Caco-2 (cell line): ENCODE results near the gene TBC1D10B. TPM values are rescaled to one million over a fixed set of nuclear protein-coding genes. Genes with fewer than 3 reads are reported as not detected.
A peak's percentile ranks its signal among the peaks of the same experiment; 100 is the strongest.

ENCODE experiments used
- BruUV-seq: library from RNA; stranded (reverse); fragments of 400-500 nt; replicated peaks from 2 replicates; lab custom pipeline; 2021; lab: Mats Ljungman, UMichigan
- CTCF ChIA-PET: fragments of 300-600 bp; sonication (Branson Sonifier 250); formaldehyde crosslinking; loops from one replicate; lab custom pipeline; 2022; ENCODE audit warnings: antibody characterized with exemption; lab: Charles Lee
- POLR2A ChIA-PET: fragments of 300-600 bp; sonication (Branson Sonifier 250); formaldehyde crosslinking; loops from one replicate; lab custom pipeline; 2022; ENCODE audit warnings: antibody characterized with exemption; lab: Charles Lee
- DNase-seq, 2 experiments: peaks; one replicate each; pipeline versions ENCODE4 v3.0.0 to v3.0.0-alpha.2; 2020 to 2022
- H3K27me3 ChIP-seq: replicated peaks from 2 replicates; pipeline ENCODE4 v1.6.0; 2011; ENCODE audit warnings: low read length; ENCODE audit not compliant: control insufficient read depth, insufficient read depth
- H3K36me3 ChIP-seq: 2 replicates; pipeline ENCODE4 v1.5.1; 2011; ENCODE audit warnings: low read length; ENCODE audit not compliant: control insufficient read depth, insufficient read depth
- H3K4me1 ChIP-seq: fragments of 250-450 bp; sonication (Bioruptor Pico); 2 replicates; pipeline ENCODE4 v1.5.1; 2020; ENCODE audit warnings: mild to moderate bottlenecking
- H3K4me3 ChIP-seq: 2 replicates; pipeline ENCODE4 v1.5.1; 2011; ENCODE audit warnings: low read depth, mild to moderate bottlenecking, control low read depth, low read length
- H3K9me3 ChIP-seq: fragments of 250-450 bp; sonication (Bioruptor Pico); 2 replicates; pipeline ENCODE4 v1.5.1; 2020; ENCODE audit warnings: mild to moderate bottlenecking, moderate library complexity
- H3K27ac Mint-ChIP-seq: one replicate; pipeline ENCODE4 v1.8.0; 2022; ENCODE audit warnings: mixed read lengths; ENCODE audit not compliant: unreplicated experiment
- H3K27me3 Mint-ChIP-seq: one replicate; pipeline ENCODE4 v1.8.0; 2022; ENCODE audit warnings: mixed read lengths; ENCODE audit not compliant: insufficient read depth, unreplicated experiment
- H3K36me3 Mint-ChIP-seq: one replicate; pipeline ENCODE4 v1.8.0; 2022; ENCODE audit warnings: mild to moderate bottlenecking, mixed read lengths; ENCODE audit not compliant: insufficient read depth, unreplicated experiment
- H3K4me1 Mint-ChIP-seq: one replicate; pipeline ENCODE4 v1.8.0; 2022; ENCODE audit warnings: low read depth, mixed read lengths; ENCODE audit not compliant: unreplicated experiment
- H3K4me3 Mint-ChIP-seq: one replicate; pipeline ENCODE4 v1.8.0; 2022; ENCODE audit warnings: mild to moderate bottlenecking, moderate library complexity, mixed read lengths; ENCODE audit not compliant: unreplicated experiment
- H3K9me3 Mint-ChIP-seq: one replicate; pipeline ENCODE4 v1.8.0; 2022; ENCODE audit warnings: mixed read lengths; ENCODE audit not compliant: unreplicated experiment
- intact Hi-C: fragments of 100-400 bp; cut with micrococcal nuclease; formaldehyde crosslinking; loops from one replicate; pipeline ENCODE4 v1.10.0; 2022; ENCODE audit not compliant: unreplicated experiment
- total RNA-seq: library from RNA; stranded (reverse); gene quantifications from 2 replicates; pipeline ENCODE4 v1.2.3, GENCODE V29; 2022
- TF ChIP-seq, protein P1 (sequence below), 2 experiments: fragments of 200-600 bp in 1 of 2; IDR thresholded peaks; 1 replicate in 1 of 2; 2 replicates in 1 of 2; pipeline versions ENCODE4 v1.5.1 to v1.8.0; 2011 to 2022; ENCODE audit warnings: antibody characterized with exemption in 1 of 2, control low read depth in 1 of 2, inconsistent platforms in 1 of 2, low read depth in 1 of 2, low read length in 1 of 2, mild to moderate bottlenecking in 1 of 2, moderate library complexity in 1 of 2; ENCODE audit not compliant: insufficient read depth in 1 of 2, severe bottlenecking in 1 of 2, unreplicated experiment in 1 of 2

Gene TBC1D10B
- total RNA-seq, 1 experiment from 2014 or later: 36.9 TPM

DNA sequence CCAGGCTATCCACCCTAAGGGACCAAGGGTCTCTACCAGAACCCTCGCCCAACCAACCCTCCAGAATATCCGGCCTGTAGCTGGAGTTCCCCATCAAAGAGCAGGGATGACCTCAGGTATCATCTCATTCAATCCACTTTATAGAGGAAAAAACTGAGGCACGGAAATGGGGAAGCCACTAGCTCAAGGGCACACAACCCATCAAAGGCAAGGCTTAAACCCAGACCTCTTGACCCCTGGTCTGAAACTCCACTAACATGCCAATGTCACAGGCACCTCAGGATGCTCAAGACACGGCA, 1.6 kb downstream of the TBC1D10B start:
- H3K36me3 ChIP-seq: no peaks in the 10 kb centered on the region
- no peaks in the 10 kb centered on the region for H3K9me3 ChIP-seq
- BruUV-seq: no TSS peak
- Mint-ChIP-seq H3K27ac (peak overlapping the region; percentile 62), H3K4me1 (peaks cover 33% of the 10 kb centered on the region), H3K4me3 (peak overlapping the region; percentile 72), H3K36me3 (peaks cover 37% of the 10 kb centered on the region), H3K9me3 (no peaks in the 10 kb centered on the region), H3K27me3 (no peaks in the 10 kb centered on the region)
- TF ChIP-seq, protein P1, sequence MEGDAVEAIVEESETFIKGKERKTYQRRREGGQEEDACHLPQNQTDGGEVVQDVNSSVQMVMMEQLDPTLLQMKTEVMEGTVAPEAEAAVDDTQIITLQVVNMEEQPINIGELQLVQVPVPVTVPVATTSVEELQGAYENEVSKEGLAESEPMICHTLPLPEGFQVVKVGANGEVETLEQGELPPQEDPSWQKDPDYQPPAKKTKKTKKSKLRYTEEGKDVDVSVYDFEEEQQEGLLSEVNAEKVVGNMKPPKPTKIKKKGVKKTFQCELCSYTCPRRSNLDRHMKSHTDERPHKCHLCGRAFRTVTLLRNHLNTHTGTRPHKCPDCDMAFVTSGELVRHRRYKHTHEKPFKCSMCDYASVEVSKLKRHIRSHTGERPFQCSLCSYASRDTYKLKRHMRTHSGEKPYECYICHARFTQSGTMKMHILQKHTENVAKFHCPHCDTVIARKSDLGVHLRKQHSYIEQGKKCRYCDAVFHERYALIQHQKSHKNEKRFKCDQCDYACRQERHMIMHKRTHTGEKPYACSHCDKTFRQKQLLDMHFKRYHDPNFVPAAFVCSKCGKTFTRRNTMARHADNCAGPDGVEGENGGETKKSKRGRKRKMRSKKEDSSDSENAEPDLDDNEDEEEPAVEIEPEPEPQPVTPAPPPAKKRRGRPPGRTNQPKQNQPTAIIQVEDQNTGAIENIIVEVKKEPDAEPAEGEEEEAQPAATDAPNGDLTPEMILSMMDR (IDR thresholded peaks at IDR 0.05; ENCODE audit: insufficient read depth in 1 of 2, low read depth in 1 of 2, low read length in 1 of 2, severe bottlenecking in 1 of 2, unreplicated experiment in 1 of 2): no peak
- intact Hi-C loops: no loop called here
- ChIA-PET CTCF (interaction anchor here (1.1 kb wide), 1 partner anchor 14 kb away, joined by 3 read pairs; the partner anchor contains the start of gene CD2BP2), POLR2A (interaction anchor here (1.2 kb wide), 1 partner anchor 12 kb away, joined by 4 read pairs; no protein-coding TSS in a partner anchor)
- DNase-seq: no peak
- H3K27me3 ChIP-seq: no peaks in the 10 kb centered on the region
- peaks cover 19% of the 10 kb centered on the region for H3K4me1 ChIP-seq
- peak overlapping the region; percentile 63 for H3K4me3 ChIP-seq

DNA sequence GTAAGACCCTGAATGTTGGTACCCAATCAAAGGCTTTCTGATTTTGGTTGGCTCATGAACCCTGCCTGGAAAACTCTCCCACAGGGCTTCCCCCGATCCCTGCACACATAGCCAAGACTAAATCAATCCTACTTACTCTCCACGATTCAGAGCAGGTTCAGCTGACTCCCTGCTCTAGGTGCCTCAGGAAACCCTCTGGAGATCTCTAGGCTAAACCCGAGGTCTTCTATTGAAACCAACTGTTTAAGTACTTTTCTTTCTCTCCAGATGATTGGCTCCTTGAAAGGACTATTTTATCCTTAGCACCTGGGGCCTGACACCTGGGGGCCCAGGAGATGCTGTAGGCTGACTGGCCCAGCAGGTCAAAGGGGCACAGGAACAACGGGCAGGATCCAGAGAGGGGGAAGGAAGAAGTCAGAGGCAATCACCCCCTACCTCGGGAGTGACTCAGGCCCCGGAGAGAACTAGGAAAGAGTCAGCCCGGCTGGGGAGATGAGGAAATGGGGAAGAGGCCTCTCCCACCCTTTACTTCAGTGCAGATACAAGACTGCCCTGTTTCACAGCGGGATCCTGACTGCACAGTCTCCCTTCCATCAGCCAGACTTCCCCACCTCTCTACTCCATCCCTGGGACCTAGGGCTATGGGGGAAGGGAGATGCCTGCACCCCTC, 2.0 kb downstream of the TBC1D10B start:
- DNase-seq: no peak
- H3K27me3 ChIP-seq: no peaks in the 10 kb centered on the region
- Mint-ChIP-seq H3K4me3 (peak overlapping the region; percentile 72), H3K27ac (peak overlapping the region; percentile 62), H3K36me3 (peaks cover 42% of the 10 kb centered on the region), H3K9me3 (no peaks in the 10 kb centered on the region), H3K4me1 (peaks cover 35% of the 10 kb centered on the region), H3K27me3 (no peaks in the 10 kb centered on the region)
- H3K36me3 ChIP-seq: no peaks in the 10 kb centered on the region
- H3K4me3 ChIP-seq: peak overlapping the region; percentile 63
- peaks cover 19% of the 10 kb centered on the region for H3K4me1 ChIP-seq
- ChIA-PET POLR2A (interaction anchor here (1.2 kb wide), 1 partner anchor 11 kb away, joined by 4 read pairs; no protein-coding TSS in a partner anchor), CTCF (no interaction called here)
- TF ChIP-seq, protein P1 (IDR thresholded peaks at IDR 0.05; ENCODE audit: insufficient read depth in 1 of 2, low read depth in 1 of 2, low read length in 1 of 2, severe bottlenecking in 1 of 2, unreplicated experiment in 1 of 2): no peak
- no peaks in the 10 kb centered on the region for H3K9me3 ChIP-seq
- intact Hi-C loops: no loop called here
- TSS peak; percentile 21 for BruUV-seq

DNA sequence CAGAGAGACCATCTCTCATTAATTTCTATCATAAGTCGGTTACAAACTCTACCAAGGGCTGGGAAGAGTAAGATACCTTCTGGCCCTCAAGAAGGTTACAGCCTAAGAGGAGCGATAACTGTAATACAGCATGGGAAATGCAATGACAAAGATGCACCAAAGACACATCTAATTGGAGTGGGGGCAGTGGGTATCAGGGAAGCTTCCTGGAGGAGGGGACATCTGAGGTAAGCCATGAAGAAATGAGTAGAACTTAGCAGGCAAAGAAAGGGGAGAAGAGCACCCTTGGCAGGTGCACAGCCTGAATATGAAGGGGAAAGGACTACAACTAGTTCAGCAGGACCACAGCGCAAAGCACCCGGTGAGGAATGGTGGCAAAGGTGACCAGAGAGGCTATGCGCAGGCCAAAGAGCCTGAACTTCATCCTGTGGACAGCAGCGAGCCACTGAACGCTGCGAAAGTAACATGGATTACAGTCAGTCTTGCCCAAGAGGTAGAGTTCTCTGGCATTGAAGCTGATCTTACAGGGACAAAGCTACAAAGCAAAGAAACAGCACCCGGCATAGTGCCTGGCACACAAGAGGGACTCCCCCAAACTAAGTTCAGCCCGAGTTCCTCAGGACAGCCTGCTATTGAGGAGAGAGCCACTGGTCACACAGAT, 2.8 kb downstream of the TBC1D10B start:
- H3K27me3 ChIP-seq: no peaks in the 10 kb centered on the region
- Mint-ChIP-seq H3K9me3 (no peaks in the 10 kb centered on the region), H3K36me3 (peaks cover 50% of the 10 kb centered on the region), H3K27ac (no peak overlapping the region), H3K27me3 (no peaks in the 10 kb centered on the region), H3K4me3 (peak overlapping the region; percentile 72), H3K4me1 (peaks cover 33% of the 10 kb centered on the region)
- no peak for DNase-seq
- no peaks in the 10 kb centered on the region for H3K36me3 ChIP-seq
- peaks cover 19% of the 10 kb centered on the region for H3K4me1 ChIP-seq
- intact Hi-C loops: no loop called here
- no peaks in the 10 kb centered on the region for H3K9me3 ChIP-seq
- TF ChIP-seq, protein P1 (IDR thresholded peaks at IDR 0.05; ENCODE audit: insufficient read depth in 1 of 2, low read depth in 1 of 2, low read length in 1 of 2, severe bottlenecking in 1 of 2, unreplicated experiment in 1 of 2): no peak
- peak overlapping the region; percentile 63 for H3K4me3 ChIP-seq
- POLR2A ChIA-PET: interaction anchor here (0.6 kb wide), 1 partner anchor 63 kb away, joined by 3 read pairs; the partner anchor contains the start of gene DCTPP1
- no TSS peak for BruUV-seq
- CTCF ChIA-PET: no interaction called here
